NCI-H345 treated with DMSO at 0.1 percent for 48 hours (cell line): ENCODE results near the gene NTSR2.

Source experiments
- DNase-seq: peaks from one replicate; lab custom pipeline; 2025; ENCODE audit not compliant: unreplicated experiment; lab: John Stamatoyannopoulos, UW

Gene NTSR2

GRCh38 chr2:11658208-11659114 is 11.5 kb downstream of the NTSR2 start:
- no peak for DNase-seq

GRCh38 chr2:11657646-11658045 is 12.3 kb downstream of the NTSR2 start:
- DNase-seq: no peak

- DNase-seq: no peak
Observed at GRCh38 chr2:11657195-11657594, 12.8 kb downstream of the NTSR2 start.

GRCh38 chr2:11656671-11657101 is 13.3 kb downstream of the NTSR2 start:
- no peak for DNase-seq

- no peak for DNase-seq
Observed at GRCh38 chr2:11656252-11656651, 13.7 kb downstream of the NTSR2 start.

- no peak for DNase-seq
Observed at GRCh38 chr2:11655495-11655894, 14.5 kb downstream of the NTSR2 start.

GRCh38 chr2:11652553-11652952 is 17.4 kb downstream of the NTSR2 start:
- DNase-seq: no peak

- no peak for DNase-seq
Observed at GRCh38 chr2:11651856-11652548, 18.0 kb downstream of the NTSR2 start.

GRCh38 chr2:11649093-11649492 is 20.9 kb downstream of the NTSR2 start:
- no peak for DNase-seq

- no peak for DNase-seq
Observed at GRCh38 chr2:11647834-11648600, 22.0 kb downstream of the NTSR2 start.

- no peak for DNase-seq
Observed at GRCh38 chr2:11646530-11646929, 23.5 kb downstream of the NTSR2 start.

- no peak for DNase-seq
Observed at GRCh38 chr2:11644293-11644692, 25.7 kb downstream of the NTSR2 start.

- no peak for DNase-seq
Observed at GRCh38 chr2:11642972-11643371, 27.0 kb downstream of the NTSR2 start.

GRCh38 chr2:11640132-11640531 is 29.9 kb downstream of the NTSR2 start:
- no peak for DNase-seq

- DNase-seq: no peak
Observed at GRCh38 chr2:11639503-11639902, 30.5 kb downstream of the NTSR2 start.

GRCh38 chr2:11637546-11637945 is 32.4 kb downstream of the NTSR2 start:
- no peak for DNase-seq

- DNase-seq: no peak
Observed at GRCh38 chr2:11636593-11637295, 33.3 kb downstream of the NTSR2 start.

GRCh38 chr2:11635141-11635540 is 34.9 kb downstream of the NTSR2 start:
- DNase-seq: no peak

GRCh38 chr2:11634584-11634983 is 35.4 kb downstream of the NTSR2 start:
- no peak for DNase-seq

- DNase-seq: no peak
Observed at GRCh38 chr2:11633923-11634478, 36.0 kb downstream of the NTSR2 start.

- DNase-seq: no peak
Observed at GRCh38 chr2:11631462-11631861, 38.5 kb downstream of the NTSR2 start.
